Embryonic facial prominence (tissue), 1 donor: ENCODE data around the gene NETO1.

Experiments used
- DNase-seq: peaks from one replicate; pipeline ENCODE4 v3.0.0-alpha.2; 2016; ENCODE audit errors: extremely low spot score

The NETO1 gene

DNA sequence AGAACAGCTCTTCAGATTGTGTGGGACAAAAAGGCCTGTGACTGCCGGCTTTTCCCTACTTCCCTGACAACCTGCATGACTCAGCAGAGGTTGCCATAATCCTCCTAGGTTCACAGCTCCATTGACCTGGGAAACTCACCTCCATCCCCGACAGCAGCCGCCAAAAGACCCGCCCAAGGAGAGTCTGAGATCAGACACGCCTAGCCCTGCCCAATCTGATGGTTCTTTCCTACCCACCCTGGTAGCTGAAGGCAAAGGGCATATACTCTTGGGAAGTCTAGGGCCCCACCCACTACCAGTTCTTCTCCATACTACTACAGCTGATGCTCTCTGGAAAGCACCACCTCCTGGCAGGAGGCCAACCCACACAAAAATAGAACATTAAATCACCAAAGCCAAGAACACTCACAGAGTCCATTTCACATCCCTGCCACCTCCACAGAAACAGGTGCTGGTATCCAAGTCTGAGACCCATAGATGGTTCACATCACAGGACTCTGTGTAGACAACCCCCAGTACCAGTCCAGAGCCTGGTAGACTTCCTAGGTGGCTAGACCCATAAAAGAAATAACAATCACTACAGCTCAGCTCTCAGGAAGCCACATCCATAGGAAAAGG lies 140.6 kb downstream of the NETO1 start:
- no peak for DNase-seq

DNA sequence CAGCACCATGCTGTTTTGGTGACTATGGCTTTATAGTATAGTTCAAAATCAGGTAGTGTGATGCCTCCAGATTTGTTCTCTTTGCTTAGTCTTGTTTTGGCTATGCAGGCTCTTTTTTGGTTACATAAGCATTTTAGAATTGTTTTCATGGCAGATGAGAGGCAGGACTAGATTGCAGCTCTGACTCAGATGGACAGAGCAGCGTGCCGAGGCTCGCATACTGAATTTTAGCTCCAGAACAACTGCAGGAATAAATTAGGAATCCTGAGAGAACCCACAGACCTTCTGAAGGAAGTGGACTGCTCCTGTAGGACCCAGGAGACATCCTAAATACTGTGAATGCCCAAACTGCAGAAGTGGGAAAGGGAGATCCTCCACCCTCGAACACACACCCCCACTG lies 141.6 kb downstream of the NETO1 start:
- no peak for DNase-seq

- DNase-seq, result no peak
These were observed 146.5 kb downstream of the NETO1 start for GRCh38 chr18:72721330-72721729.

- no peak for DNase-seq
These were observed 147.7 kb downstream of the NETO1 start for GRCh38 chr18:72720116-72720515.

DNA sequence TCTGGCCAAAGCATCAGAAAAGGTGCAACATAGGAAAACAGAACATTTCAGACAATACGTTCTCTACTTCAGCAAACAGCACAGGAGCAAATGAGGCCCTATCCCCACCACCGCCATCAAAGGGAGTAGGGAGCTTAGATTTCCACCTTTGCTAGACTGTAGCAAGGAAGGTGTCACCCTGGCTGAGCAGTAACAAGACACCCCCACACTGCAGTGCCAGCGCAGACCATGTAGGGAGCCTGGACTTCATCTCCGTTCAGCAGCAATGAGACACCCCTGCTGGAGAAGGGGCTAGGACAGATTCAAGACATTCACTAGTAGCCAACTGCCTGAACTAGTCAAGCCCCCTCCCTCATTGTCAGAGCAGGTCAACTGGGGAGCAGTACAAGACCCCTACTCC lies 163.6 kb downstream of the NETO1 start:
- no peak for DNase-seq

DNA sequence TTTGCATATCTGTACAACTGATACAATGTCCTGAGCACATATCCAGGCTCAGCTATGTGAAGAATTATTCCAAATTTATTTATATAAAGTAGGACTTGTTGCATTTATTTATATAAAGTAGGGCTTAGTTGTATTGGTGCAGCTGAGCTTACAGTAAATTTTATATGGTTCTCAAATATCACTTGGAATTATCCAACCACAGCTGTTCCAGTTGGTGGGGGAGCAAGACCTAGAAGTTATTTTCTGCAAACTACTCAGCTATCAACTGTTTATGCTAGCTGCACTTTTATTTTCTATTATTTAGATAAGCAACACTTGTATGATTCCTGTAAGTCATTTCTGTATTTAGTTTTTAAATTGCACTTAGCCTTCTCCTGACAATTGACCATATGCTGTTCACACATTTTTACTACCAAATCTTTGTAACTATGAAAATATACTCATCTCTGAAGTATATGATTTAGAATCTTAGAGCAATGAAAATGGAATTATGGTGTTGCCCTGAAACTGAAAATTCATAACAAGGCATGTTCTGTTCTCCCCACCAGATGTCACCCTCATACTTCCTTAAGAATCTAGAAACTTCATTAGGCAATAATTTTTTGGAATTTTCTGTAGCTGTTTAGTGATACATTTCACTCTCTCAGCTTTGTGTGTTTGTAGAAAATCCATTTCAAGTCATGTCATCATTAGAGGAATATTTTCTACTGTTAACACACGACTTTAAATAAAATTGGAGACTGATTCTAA lies 166.7 kb downstream of the NETO1 start:
- DNase-seq, result no peak

GRCh38 chr18:72697706-72698105 lies 170.1 kb downstream of the NETO1 start:
- no peak for DNase-seq

GRCh38 chr18:72692595-72692994 lies 175.2 kb downstream of the NETO1 start:
- no peak for DNase-seq
